HL-60 (cell line): Measurements from ENCODE around the gene PRMT9.

Experiments used
- CTCF ChIP-seq: IDR thresholded peaks from one replicate; pipeline ENCODE4 v1.5.1; 2011; ENCODE audit warnings: low read length, control low read depth, inconsistent platforms; ENCODE audit not compliant: insufficient read depth
- GABPA ChIP-seq: IDR thresholded peaks from 2 replicates; pipeline ENCODE4 v1.6.1; 2012; ENCODE audit warnings: low read depth
- REST ChIP-seq: IDR thresholded peaks from 2 replicates; pipeline ENCODE4 v1.6.1; 2012; ENCODE audit warnings: low read depth; ENCODE audit not compliant: insufficient replicate concordance

- TF ChIP-seq CTCF (no peak), REST (no peak), GABPA (no peak)
Measured at GRCh38 chr4:147682755-147683154, 1.2 kb downstream of the PRMT9 start.
